HG02840 (cell line): ENCODE measurements around the gene CSRP1.
"Not testable (repeated sequence)": the region's sequence is repeated elsewhere in the genome, so short reads cannot be mapped to it uniquely, and the experiment has no call there.

Source experiments
- ATAC-seq: cut with Tn5 transposase; IDR thresholded peaks from one replicate; pipeline ENCODE4 v1.9.1; 2021; ENCODE audit warnings: mild to moderate bottlenecking, moderate library complexity, moderate number of reproducible peaks; ENCODE audit not compliant: unreplicated experiment, low FRiP score

Gene CSRP1

GRCh38 chr1:201481761-201482493 lies 25.0 kb downstream of the CSRP1 start:
- peak; percentile 66 for ATAC-seq

GRCh38 chr1:201481004-201481380 lies 25.9 kb downstream of the CSRP1 start:
- ATAC-seq: no peak

GRCh38 chr1:201480231-201481003 lies 26.5 kb downstream of the CSRP1 start:
- ATAC-seq: peak; percentile 34

- no peak for ATAC-seq
These were observed 27.7 kb downstream of the CSRP1 start for GRCh38 chr1:201479201-201479730.

GRCh38 chr1:201478666-201479065 lies 28.3 kb downstream of the CSRP1 start:
- not testable (repeated sequence) for ATAC-seq

GRCh38 chr1:201476670-201477344 lies 30.1 kb downstream of the CSRP1 start:
- no peak for ATAC-seq

GRCh38 chr1:201475915-201476669 lies 30.8 kb downstream of the CSRP1 start:
- ATAC-seq: no peak

GRCh38 chr1:201475130-201475529 lies 31.8 kb downstream of the CSRP1 start:
- no peak for ATAC-seq

GRCh38 chr1:201473296-201473695 lies 33.6 kb downstream of the CSRP1 start:
- no peak for ATAC-seq

- not testable (repeated sequence) for ATAC-seq
These were observed 34.6 kb downstream of the CSRP1 start for GRCh38 chr1:201472321-201472720.

GRCh38 chr1:201471772-201472171 lies 35.2 kb downstream of the CSRP1 start:
- no peak for ATAC-seq

GRCh38 chr1:201470581-201470980 lies 36.3 kb downstream of the CSRP1 start:
- ATAC-seq: no peak

GRCh38 chr1:201469645-201470074 lies 37.3 kb downstream of the CSRP1 start:
- ATAC-seq: no peak

- ATAC-seq: no peak
These were observed 37.9 kb downstream of the CSRP1 start, which contains the start of gene PHLDA3 for GRCh38 chr1:201468844-201469644. TSS of gene PHLDA3 (minus strand) at chr1:201469188. CDS start at chr1:201468786, 402 bp downstream.

- ATAC-seq: no peak
These were observed 38.5 kb downstream of the CSRP1 start for GRCh38 chr1:201468501-201468843.

- ATAC-seq: no peak
These were observed 40.4 kb downstream of the CSRP1 start for GRCh38 chr1:201466492-201466891.

- ATAC-seq: no peak
These were observed 41.1 kb downstream of the CSRP1 start for GRCh38 chr1:201465698-201466290.

GRCh38 chr1:201463071-201463552 lies 43.8 kb downstream of the CSRP1 start:
- ATAC-seq: no peak
